Dedifferentiated amniotic fluid mesenchymal stem cell (primary cell): Measurements from ENCODE around the gene GPR158.

Source experiments
- DNase-seq: peaks from one replicate; pipeline ENCODE4 v3.0.0-alpha.2; 2016; ENCODE audit errors: extremely low spot score

Gene GPR158

DNA sequence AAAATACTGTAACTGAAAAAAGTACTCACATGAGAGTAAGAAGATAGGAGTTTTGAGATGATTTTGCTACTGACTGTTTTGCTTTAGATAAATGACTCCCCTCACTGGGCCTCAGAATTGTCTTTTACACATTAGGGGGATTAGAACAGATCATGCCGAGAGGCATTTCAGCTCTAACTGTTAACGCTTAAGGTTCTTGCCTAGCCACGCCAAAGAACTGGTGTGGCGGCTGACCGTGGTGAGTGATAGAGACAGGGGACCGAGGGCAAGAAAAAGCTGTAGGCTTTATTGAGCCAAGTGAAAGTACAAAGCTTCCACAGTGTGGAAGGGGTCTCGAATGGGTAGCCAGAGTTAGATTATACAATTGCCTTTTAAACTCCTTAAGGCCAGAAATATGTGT lies 390.8 kb downstream of the GPR158 start:
- DNase-seq, result no peak

DNA sequence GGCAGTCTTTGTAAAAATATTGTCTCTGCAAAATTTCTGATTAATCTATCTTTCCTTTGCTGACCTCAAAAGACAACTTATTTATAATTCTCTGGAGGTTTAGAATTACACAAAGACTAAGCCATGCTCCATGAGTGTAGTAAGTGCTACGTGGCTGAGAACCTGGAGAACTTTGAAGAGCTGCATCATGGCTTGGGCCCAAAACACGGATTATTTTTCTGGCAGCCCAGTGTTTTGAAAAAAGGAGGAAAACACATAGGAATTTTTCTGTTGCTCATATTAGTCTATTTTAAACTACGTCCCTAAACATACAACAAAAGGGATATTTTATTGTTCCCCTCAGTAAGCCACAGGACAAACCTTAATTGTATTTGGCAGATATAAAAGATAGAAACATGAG lies 398.5 kb downstream of the GPR158 start:
- no peak for DNase-seq

DNA sequence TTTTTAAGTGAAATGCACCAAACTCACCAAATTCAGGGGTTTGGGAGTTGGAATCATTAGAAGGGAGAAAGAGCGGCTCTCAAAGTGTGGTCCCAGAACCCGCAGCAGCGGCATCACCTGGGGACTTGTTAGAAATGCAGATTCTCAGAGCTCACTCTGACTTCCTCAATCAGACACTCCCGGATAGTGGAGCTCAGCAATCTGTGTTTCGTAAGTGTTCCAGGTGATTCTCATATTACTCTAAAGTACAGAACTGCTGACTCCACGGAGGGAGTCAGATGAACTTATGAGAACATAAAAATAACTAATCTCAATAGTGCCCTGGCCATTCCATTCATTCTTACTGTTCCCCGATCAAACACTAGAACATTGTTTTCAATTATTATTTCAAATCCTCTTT lies 400.5 kb downstream of the GPR158 start:
- DNase-seq, result no peak

DNA sequence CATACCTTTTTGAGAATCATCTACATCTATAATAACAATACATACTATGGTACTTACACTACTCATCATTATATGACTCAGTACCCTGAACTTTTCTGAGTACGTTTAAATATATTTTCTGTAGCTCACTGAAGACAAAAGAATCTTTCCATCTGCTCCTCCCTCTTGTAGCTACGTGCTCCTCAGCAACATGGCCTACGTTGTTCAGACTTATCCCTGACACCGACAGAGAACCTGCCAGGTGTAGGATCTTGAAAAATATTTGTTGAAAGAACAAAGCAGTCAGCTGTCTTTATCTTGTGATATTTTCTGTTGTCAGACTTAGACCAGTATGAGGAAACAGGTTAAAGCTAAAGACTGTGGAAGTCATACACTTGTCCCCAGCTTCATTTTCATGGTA lies 403.3 kb downstream of the GPR158 start:
- no peak for DNase-seq

DNA sequence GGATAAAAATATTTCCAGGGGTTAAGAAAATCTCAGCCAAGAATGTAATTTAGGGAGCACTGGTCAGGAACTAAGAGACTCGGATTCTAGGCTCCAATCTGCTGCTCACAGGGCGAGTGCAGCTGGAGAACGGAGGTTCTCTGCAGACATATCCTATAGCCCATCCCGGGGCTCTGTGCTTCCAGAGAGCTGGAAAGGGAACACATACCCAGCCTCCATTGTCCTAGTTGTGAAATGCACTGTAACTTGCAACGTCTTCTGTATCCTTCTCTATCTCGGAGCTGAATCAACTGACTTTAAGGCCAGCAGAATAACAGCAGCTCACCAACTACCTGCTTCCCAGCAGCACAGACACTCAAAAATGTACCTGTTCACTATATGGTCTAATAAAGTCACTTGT lies 408.2 kb downstream of the GPR158 start:
- no peak for DNase-seq

DNA sequence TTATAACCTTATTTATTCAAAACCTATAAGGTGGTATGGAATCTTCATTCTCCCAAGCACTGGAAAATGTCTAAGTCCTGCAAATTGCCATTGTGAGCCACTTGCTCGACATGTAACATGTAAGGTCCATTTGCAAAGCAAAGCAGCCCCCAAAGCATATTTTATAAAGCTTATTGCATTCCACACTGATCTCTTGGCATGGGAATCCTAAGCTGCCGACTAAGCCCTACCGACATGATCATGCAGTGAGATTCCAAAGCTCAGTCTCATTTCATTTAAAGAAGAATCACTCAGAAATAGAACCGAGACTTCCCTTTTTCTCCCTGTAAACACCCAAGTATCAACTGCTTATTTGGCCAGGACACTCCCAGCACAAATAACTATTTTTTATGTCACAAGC lies 425.9 kb downstream of the GPR158 start:
- no peak for DNase-seq

DNA sequence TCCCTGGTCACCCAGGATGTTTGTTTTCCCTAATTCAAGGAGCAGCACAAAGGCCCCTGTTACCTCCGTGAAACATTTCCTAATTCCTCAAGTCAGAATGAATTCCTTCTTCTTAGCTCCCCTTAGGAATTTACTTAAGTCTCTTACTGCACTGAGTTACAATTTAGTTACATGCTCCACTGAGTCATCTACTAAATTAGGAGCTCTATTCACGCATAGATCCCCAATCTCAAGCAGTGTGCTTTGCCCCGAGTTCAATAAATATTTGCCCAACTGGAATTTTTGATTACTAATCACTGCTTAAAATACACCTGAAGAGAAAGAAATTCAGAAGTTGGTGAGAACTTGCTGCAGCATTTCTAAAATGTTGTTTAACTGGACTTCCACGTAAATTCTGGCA lies 429.8 kb downstream of the GPR158 start:
- no peak for DNase-seq

DNA sequence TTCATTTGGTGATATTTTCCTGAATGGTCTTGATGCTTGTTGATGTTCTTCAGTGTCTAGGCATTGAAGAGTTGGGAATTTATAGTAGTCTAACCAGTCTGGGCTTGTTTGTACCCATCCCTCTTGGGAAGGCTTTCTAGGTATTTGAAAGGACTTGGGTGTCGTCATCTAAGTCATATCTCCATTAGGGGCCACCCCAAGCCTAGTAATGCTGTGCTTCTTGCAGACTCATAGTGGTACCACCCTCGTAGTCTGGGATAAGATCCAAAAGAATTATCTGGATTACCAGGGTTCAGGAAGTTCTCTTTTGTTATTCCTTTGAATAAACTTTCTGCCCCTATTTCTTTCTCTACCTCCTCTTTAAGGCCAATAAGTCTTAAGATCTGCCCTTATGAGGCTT lies 439.9 kb downstream of the GPR158 start:
- no peak for DNase-seq

GRCh38 chr10:25615926-25616325 lies 441.1 kb downstream of the GPR158 start:
- no peak for DNase-seq

DNA sequence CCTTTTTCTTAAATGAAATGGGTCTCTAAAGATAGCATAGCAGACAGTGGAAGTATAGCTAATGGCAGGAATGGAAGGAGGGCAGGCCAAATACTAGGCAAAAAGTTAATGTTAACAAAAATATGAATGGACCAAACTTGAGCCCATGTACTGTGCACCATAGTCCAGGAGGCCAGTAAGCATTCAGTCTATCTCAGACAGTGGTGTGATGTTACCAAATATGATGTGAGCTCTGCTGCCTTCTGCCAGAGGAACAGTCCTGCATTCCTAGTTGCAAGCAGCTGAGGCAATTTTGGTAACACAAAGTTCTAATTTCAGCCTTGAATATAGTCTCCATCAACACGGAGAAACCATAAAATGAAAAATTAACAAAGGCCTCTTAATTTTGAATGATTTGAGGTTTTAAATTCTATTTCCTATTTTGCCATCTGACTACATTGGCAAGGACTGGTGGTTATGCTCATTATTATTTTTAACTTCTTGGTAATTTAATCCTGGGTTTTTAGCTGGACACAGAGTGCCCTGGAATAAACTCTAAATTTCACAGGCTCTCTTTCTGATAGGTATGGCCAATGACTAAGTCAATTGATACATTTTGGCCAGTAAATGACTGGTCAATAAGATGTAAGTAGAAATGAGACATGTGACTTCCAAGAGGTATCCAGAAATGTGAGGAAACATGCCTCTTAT lies 442.2 kb downstream of the GPR158 start:
- no peak for DNase-seq

DNA sequence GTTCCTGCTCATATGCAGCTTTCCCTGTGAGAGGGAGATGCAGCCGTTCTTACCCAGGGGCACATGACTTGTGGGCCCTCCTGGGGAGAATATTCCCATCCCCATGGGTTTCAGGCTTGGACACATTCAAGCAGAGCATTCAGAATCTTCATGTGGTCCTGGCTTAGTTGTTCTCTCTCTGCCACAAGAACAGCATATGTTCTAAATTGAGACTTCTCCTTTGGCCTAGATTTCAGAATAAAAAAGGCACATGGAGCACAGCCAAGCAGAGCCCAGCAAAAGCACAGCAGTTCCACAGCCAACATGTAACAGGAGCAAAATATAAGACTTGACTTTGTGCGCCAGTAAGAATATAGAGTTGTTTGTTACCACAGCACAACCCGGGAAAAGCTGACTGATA lies 452.8 kb downstream of the GPR158 start:
- no peak for DNase-seq

- no peak for DNase-seq
Measured at GRCh38 chr10:25629333-25629732, 454.5 kb downstream of the GPR158 start.

DNA sequence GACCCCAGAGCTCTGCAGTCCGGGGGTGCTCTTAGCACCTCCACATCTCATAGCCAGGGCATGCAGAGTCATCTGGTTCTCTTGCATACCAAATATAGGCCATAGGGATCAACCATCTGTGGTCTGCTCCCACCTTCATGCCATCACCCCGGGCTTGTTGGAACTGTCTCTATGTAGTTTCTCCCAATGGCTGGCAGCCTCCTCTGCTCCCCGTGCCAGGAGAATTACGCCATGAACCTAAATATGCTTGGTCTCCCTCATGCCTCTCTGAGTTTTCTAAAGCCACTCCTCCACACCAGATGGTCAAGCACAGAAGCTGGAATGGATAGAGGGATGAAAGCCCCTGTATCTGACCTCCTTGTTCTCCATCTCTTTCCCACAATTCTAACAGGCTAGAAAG lies 456.7 kb downstream of the GPR158 start:
- no peak for DNase-seq

GRCh38 chr10:25632802-25633201 lies 458.0 kb downstream of the GPR158 start:
- DNase-seq, result no peak

DNA sequence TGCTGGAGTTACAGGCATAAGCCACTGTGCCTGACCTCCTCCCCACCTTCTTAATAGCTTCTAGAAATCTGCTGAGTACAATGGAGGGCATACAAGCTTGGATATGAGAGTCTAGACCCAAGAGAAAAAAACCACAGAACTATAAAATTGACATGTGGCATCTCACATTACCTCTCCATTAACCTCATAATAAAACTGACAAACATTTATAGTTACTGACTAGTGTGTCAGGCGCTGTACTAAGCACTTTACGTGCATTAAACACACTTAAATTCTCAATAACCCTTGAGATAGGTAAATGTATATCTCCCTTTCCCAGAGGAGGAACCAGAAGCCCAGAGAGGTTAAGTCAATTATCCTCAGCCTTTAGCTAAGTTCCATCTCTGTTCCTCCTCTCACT lies 458.7 kb downstream of the GPR158 start:
- no peak for DNase-seq

GRCh38 chr10:25639646-25640045 lies 464.8 kb downstream of the GPR158 start:
- DNase-seq, result no peak

DNA sequence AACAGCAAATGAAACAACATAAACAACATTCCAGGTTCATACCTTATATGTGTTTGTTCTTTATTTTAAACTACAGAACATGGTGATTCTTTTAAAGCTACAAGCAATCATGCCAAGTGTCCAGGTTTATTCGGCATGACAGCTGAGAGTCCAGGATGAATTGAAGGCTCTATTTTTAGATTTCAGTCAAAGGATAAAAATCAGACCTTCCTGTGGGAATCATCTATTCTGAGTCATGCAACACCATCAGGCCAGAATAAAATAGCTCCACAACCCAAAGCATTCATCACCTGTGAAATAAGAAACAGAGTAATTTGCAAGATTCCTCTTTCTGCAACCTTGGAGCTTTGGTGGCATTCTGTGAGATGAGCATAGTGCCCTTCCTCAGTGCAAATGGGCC lies 466.8 kb downstream of the GPR158 start:
- no peak for DNase-seq

GRCh38 chr10:25642721-25643120 lies 467.9 kb downstream of the GPR158 start:
- no peak for DNase-seq

DNA sequence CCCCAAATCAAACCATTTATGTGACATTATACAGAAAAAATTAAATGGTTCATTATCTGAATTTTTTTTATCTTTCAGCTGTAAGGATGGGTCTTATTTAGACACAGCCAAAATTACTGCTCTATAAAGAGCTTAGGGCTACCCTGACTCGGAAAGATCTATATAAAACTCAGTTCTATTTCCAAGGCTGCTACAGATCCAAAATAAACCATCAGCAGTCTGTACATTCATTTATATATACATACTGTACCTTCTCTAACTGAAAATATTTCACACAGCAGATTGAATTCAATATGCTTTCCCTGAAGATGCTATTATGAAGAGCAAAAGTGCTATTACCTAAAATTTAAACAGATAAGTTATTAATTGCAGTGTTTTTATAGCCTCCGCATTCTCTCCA lies 471.6 kb downstream of the GPR158 start:
- DNase-seq, result no peak

DNA sequence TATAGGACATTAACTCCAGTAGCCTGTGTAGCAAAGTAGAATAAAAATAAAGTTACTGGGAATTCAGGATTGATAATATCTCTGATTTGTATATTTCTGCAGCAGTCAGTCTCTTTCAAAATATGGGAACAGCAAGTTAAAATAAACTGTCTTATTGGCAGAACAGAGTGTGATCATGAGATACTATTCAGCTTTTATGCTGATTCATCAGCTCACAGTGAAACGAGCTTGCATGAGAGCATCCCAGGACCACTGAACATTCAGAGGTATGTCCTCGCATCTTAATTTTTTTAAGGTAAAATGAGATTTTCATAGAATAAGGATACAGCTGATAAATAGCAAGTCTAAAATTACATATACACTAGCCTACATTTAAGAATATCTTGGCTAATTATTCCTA lies 476.7 kb downstream of the GPR158 start:
- DNase-seq, result no peak
